ENCODE measurements around the gene TAF10. TPM values are rescaled to one million over a fixed set of nuclear protein-coding genes. Genes with fewer than 3 reads are reported as not detected.

The TAF10 gene
- polyA plus RNA-seq, 1 of the 3 experiments (the other 2 are of a cell fraction): 213 TPM

- Histone ChIP-seq H3K9ac (no peak overlapping the region), H3K9me2 (no peaks in the 10 kb centered on the region), H3K36me3 (replicated peaks in 1 of 2; ENCODE audit: control insufficient read depth in 1 of 2, insufficient read depth in 2 of 2, low read length in 1 of 2) (no peaks in the 10 kb centered on the region), H3K4me2 (peak overlapping the region; percentile 52; the same call in 1 of the 2 replicates), H3K9me3 (no peaks in the 10 kb centered on the region), H3F3A (replicated peaks; ENCODE audit: insufficient read depth) (no peaks in the 10 kb centered on the region), H4K20me1 (ENCODE audit: insufficient read depth) (no peaks in the 10 kb centered on the region), H3K79me2 (ENCODE audit: insufficient read depth) (no peaks in the 10 kb centered on the region), H3K4me3 (ENCODE audit: low read depth in 2 of 2, low read length in 1 of 2) (no peak overlapping the region), H2AFZ (ENCODE audit: low read depth) (peak overlapping the region; percentile 78; the same call in 1 of the 2 replicates), H3K27ac (ENCODE audit: low read depth in 2 of 2, low read length in 1 of 2) (peak overlapping the region; percentile 13 to 98; a peak in 3 of 4 replicates), H3K4me1 (ENCODE audit: control insufficient read depth in 1 of 2, insufficient read depth in 2 of 2, low read depth in 1 of 2, low read length in 1 of 2) (peaks cover 6 to 45% of the 10 kb centered on the region in 2 experiments; a peak in 2 of 4 replicates), H3K27me3 (ENCODE audit: insufficient read depth) (no peaks in the 10 kb centered on the region)
- CTCF ChIA-PET: interaction anchor here (0.7 to 3.6 kb wide), 6 partner anchors 9 to 117 kb away, joined by 3 to 13 read pairs (median 8); partner anchors contain the start of genes DCHS1 and MRPL17
- DNase-seq: no peak
- 93% methylated on average over 2 of the region's 2 CpGs for WGBS (ENCODE audit: low lambda C conversion rate)
- POLR2A ChIA-PET: interaction anchor here (1.6 to 2.8 kb wide), 5 partner anchors 8 to 41 kb away, joined by 6 to 29 read pairs (median 16); partner anchors contain the start of genes DCHS1, MRPL17, TAF10 and TPP1
- no peak for TF ChIP-seq EP300 (IDR thresholded peaks at IDR 0.05; ENCODE audit: borderline replicate concordance in 1 of 2, low read depth in 1 of 2, low read length in 1 of 2)
- no peak for TF ChIP-seq IRF3 (IDR thresholded peaks at IDR 0.05; ENCODE audit: low read depth, low read length)
- no peak for TF ChIP-seq TCF12 (IDR thresholded peaks at IDR 0.05)
- no peak for TF ChIP-seq GABPA (IDR thresholded peaks at IDR 0.05; ENCODE audit: low read depth)
- TF ChIP-seq RFX5 (IDR thresholded peaks at IDR 0.05; ENCODE audit: low read length): no peak
- no peak for TF ChIP-seq NFIC (IDR thresholded peaks at IDR 0.05; ENCODE audit: borderline replicate concordance)
- TF ChIP-seq CHD2 (IDR thresholded peaks at IDR 0.05; ENCODE audit: low read length, partially characterized antibody): no peak
- no peak for TF ChIP-seq TEAD4 (IDR thresholded peaks at IDR 0.05; ENCODE audit: borderline replicate concordance, insufficient read depth)
- no peak for TF ChIP-seq ELF1 (IDR thresholded peaks at IDR 0.05)
Observed at GRCh38 chr11:6647836-6648235, 35.8 kb upstream of the TAF10 start.

- H3F3A ChIP-seq (replicated peaks; ENCODE audit: insufficient read depth): no peaks in the 10 kb centered on the region
- CTCF ChIA-PET: interaction anchor here (0.7 to 3.6 kb wide), 9 partner anchors 9 to 269 kb away, joined by 3 to 13 read pairs (median 6); partner anchors contain the start of genes DCHS1, MRPL17 and TAF10
- H3K27ac ChIP-seq (ENCODE audit: low read depth in 2 of 2, low read length in 1 of 2): peak overlapping the region; percentile 13 to 98; a peak in 3 of 4 replicates
- no peaks in the 10 kb centered on the region for H3K27me3 ChIP-seq (ENCODE audit: insufficient read depth)
- 42% methylated on average over 9 of the region's 9 CpGs for WGBS (ENCODE audit: low lambda C conversion rate)
- POLR2A ChIA-PET: interaction anchor here (0.6 to 2.8 kb wide), 9 partner anchors 9 to 228 kb away, joined by 3 to 29 read pairs (median 6); partner anchors contain the start of genes APBB1, DCHS1, MRPL17 and TAF10
- peaks cover 6 to 40% of the 10 kb centered on the region in 2 experiments; a peak in 2 of 4 replicates for H3K4me1 ChIP-seq (ENCODE audit: control insufficient read depth in 1 of 2, insufficient read depth in 2 of 2, low read depth in 1 of 2, low read length in 1 of 2)
- peak; percentile 73 for DNase-seq
- no peaks in the 10 kb centered on the region for H3K9me2 ChIP-seq
- peak overlapping the region in 1 of 2 experiments; percentile 26; a peak in 1 of 4 replicates for H3K4me3 ChIP-seq (ENCODE audit: low read depth in 2 of 2, low read length in 1 of 2)
- no peaks in the 10 kb centered on the region for H3K9me3 ChIP-seq
- H3K79me2 ChIP-seq (ENCODE audit: insufficient read depth): no peaks in the 10 kb centered on the region
- H3K4me2 ChIP-seq: peak overlapping the region; percentile 52; the same call in 1 of the 2 replicates
- H3K9ac ChIP-seq: no peak overlapping the region
- H2AFZ ChIP-seq (ENCODE audit: low read depth): peak overlapping the region; percentile 78; the same call in 1 of the 2 replicates
- no peaks in the 10 kb centered on the region for H3K36me3 ChIP-seq (replicated peaks in 1 of 2; ENCODE audit: control insufficient read depth in 1 of 2, insufficient read depth in 2 of 2, low read length in 1 of 2)
- H4K20me1 ChIP-seq (ENCODE audit: insufficient read depth): no peaks in the 10 kb centered on the region
- TF ChIP-seq YY1 (IDR thresholded peaks at IDR 0.05; ENCODE audit: low read depth) (no peak), NRF1 (IDR thresholded peaks at IDR 0.05; ENCODE audit: low read depth, low read length) (no peak), RFX5 (IDR thresholded peaks at IDR 0.05; ENCODE audit: low read length) (0 out of 2 replicates have a peak, but pooled peaks have one; percentile 33), FOXJ3 (CRISPR knock-in tag; IDR thresholded peaks at IDR 0.05) (0 out of 2 replicates have a peak, but pooled peaks have one; percentile 27), TCF12 (IDR thresholded peaks at IDR 0.05) (no peak), USF1 (IDR thresholded peaks at IDR 0.05; ENCODE audit: borderline replicate concordance, low read depth) (no peak), TAF1 (IDR thresholded peaks at IDR 0.05; ENCODE audit: borderline replicate concordance, low read depth, low read length) (no peak), RCOR1 (IDR thresholded peaks at IDR 0.05; ENCODE audit: low read length) (0 out of 2 replicates have a peak, but pooled peaks have one; percentile 13), GABPA (IDR thresholded peaks at IDR 0.05; ENCODE audit: low read depth) (no peak), FOXM1 (IDR thresholded peaks at IDR 0.05; ENCODE audit: low read depth) (no peak), RXRA (IDR thresholded peaks at IDR 0.05; ENCODE audit: borderline replicate concordance, low read depth) (no peak), JUND (IDR thresholded peaks at IDR 0.05) (no peak), FOSL2 (IDR thresholded peaks at IDR 0.05; ENCODE audit: borderline replicate concordance, low read depth) (no peak), IRF3 (IDR thresholded peaks at IDR 0.05; ENCODE audit: low read depth, low read length) (no peak), GATA2 (CRISPR knock-in tag; IDR thresholded peaks at IDR 0.05) (peak; percentile 5; the same call in 1 of the 2 replicates), ZBTB33 (IDR thresholded peaks at IDR 0.05; ENCODE audit: borderline replicate concordance, low read depth) (no peak)
Observed at GRCh38 chr11:6646918-6647679, 35.1 kb upstream of the TAF10 start.

All from SK-N-SH (cell line).